ENCODE results near the gene POLN. TPM values are rescaled to one million over a fixed set of nuclear protein-coding genes. Genes with fewer than 3 reads are reported as not detected.

POLN gene
- 3.2 and 5.3 TPM in 2 replicates for total RNA-seq

GRCh38 chr4:2241410-2242353, at the start of gene POLN, which contains the start of gene HAUS3:
TSS of gene POLN (minus strand) at chr4:2242121. CDS start at chr4:2229231, 12,890 bp downstream.
TSS of gene HAUS3 (minus strand) at chr4:2242121. CDS start at chr4:2240946, 1,175 bp downstream.

GRCh38 chr4:2261853-2262144, 19.9 kb upstream of the POLN start, which contains the start of gene MXD4:
TSS of gene MXD4 (minus strand) at chr4:2262109. CDS start at chr4:2261980, 129 bp downstream.

GRCh38 chr4:2059046-2059725, 182.7 kb downstream of the POLN start, which contains the start of gene NAT8L:
TSS of gene NAT8L (plus strand) at chr4:2059327. CDS start at chr4:2059512, 185 bp downstream.

Other genes with a start within 250 kb of the POLN start
- gene NELFA, start 233.1 kb downstream of the POLN start, total RNA-seq = 18.9 and 19.4 TPM in 2 replicates
- gene NAT8L, start 182.8 kb downstream of the POLN start, total RNA-seq = under 0.01 and 0.17 TPM in 2 replicates
- gene HAUS3, start within 50 bp of the POLN start, total RNA-seq = 5.8 and 11.8 TPM in 2 replicates
- 75.8 and 118 TPM in 2 replicates for gene MXD4, start 20.0 kb upstream of the POLN start, total RNA-seq
- 14.8 and 23.3 TPM in 2 replicates for gene ZFYVE28, start 176.5 kb upstream of the POLN start, total RNA-seq
- gene CFAP99, start 176.8 kb upstream of the POLN start, total RNA-seq = not detected in 2 replicates
- gene RNF4, start 227.0 kb upstream of the POLN start, total RNA-seq = 51.8 and 60.5 TPM in 2 replicates